GM21576 (cell line): Measurements from ENCODE around the gene TSR3.
A peak's percentile ranks its signal among the peaks of the same experiment; 100 is the strongest.

Source experiments
- ATAC-seq: cut with Tn5 transposase; IDR thresholded peaks from one replicate; pipeline ENCODE4 v1.9.1; 2021; ENCODE audit warnings: mild to moderate bottlenecking, moderate library complexity; ENCODE audit not compliant: unreplicated experiment

Gene TSR3

GRCh38 chr16:1311212-1311737 lies 40.4 kb downstream of the TSR3 start:
- no peak for ATAC-seq

- ATAC-seq, result no peak
These were observed 40.9 kb downstream of the TSR3 start for GRCh38 chr16:1310832-1311200.

GRCh38 chr16:1309888-1310831 lies 41.5 kb downstream of the TSR3 start:
- ATAC-seq, result no peak

DNA sequence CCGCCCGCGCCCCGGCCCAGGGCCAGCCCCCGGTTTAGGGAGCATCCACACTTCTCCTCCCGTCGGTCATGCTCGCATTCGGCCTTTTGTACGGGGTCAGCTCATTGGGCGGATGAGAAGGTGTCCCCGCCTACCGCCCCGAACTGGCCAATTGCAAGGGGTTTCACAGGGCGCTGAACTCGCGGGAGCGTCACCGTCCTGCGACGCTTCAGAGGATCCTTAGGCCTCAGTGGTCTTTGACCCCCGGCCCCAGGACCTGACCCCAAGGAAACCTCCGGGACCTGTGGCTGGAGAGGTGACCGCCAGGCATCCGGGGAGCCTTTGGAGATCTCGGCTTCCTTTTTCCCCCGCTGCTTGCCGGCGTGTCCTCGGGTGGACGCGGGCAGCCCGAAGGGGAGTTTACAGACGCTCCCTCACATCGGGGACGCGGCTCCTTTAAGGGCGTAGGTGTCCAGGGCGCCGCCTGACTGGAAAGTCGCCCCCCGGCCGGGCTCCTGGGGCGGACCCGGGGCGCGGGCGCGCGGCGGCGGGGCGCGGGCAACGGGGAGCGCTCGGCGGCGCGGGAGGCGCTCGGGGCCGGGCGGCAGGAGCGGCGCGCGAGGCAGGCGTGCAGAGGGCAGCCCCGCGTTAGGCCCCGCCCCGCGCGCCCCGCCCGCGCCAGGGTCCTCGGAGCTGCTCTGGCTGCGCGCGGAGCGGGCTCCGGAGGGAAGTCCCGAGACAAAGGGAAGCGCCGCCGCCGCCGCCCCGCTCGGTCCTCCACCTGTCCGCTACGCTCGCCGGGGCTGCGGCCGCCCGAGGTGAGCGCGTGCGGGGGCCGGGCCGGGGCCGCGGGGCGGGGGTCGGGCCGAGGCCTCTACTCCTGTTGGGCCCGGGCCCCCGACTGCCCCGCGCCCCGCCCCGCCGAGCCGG lies 42.4 kb downstream of the TSR3 start, which contains the start of gene UBE2I:
TSS of gene UBE2I (plus strand) at position 660 of the 909 bp plus-strand sequence. CDS start 4,395 bp downstream, outside the sequence.
- peak; percentile 54 for ATAC-seq

DNA sequence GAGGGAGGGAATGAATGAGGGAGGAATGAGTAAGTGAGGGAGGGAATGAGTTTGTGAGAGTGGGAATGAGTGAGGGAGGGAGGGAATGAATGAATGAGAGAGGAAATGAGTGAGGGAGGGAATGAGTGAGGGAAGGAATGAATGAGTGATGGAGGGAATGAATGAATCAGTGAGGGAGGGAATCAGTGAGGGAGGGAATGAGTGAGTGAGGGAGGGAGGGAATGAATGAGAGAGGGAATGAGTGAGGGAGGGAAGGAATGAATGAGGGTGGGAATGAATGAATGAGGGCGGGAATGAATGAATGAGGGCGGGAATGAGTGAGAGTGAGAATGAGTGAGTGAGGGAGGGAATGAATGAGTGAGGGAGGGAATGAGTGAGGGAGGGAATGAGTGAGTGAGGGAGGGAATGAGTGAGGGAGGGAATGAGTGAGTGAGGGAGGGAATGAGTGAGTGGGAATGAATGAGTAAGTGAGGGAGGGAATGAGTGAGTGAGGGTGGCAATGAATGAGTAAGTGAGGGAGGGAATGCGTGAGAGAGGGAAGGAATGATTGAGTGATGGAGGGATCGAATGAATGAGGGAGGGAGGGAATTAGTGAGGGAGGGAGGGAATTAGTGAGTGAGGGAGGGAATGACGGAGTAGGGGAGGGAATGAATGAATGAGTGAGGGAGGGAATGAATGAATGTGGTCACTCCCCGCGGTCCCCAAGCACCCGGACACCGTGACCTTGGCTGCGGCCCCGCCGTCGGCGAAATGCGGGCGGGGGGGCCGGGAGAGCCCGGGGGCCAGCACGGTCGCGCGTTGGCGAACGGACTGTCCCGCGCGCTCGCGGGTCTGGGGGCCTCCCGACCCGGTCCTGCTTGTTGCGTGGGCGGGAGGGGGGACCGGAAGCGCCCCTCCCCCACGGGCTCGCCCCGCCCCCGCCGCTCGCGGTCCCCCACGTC lies 43.4 kb downstream of the TSR3 start:
- peak; percentile 13 for ATAC-seq

GRCh38 chr16:1306334-1306733 lies 45.3 kb downstream of the TSR3 start:
- ATAC-seq, result no peak

DNA sequence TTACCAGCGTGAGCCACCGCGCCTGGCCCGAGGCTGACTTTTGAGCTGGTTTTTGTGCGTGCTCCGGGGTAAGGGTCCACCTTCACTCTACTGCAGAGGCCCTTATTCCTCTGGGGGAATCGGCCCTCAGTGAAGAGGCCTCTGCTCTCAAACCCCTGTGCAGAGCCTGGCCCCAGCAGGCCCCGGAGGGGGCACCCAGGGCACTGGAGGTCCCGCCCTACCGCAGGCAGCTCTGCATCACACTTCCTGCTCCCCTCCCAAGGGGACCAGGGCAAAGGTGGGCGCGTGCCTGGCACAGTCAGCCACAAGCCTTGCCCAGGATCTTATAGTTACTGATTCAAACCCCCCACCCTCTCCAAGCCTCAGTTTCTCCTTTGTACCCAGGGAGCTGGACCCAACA lies 45.9 kb downstream of the TSR3 start:
- no peak for ATAC-seq

DNA sequence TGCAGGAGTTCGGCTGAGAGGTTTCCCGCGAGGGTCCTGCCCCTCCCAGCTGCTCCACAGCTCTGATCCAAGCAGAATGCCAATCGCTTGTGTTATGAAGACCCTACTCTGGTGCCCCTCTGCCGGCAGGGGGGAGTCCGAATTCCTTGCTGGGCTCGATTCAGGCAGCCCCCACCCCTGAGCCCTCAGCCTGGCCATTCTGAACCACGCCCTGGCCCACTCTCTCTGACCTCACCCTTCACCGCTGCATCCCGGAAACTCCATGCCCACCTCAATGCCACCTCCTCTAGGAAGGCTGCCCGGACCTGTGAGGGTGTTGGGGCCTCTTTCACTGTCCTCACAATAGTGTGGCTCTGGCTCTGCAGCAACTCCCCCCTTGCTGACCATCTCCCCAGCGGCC lies 50.1 kb downstream of the TSR3 start:
- no peak for ATAC-seq

- ATAC-seq, result no peak
These were observed 50.8 kb downstream of the TSR3 start for GRCh38 chr16:1300664-1301476.

GRCh38 chr16:1299868-1300203 lies 51.8 kb downstream of the TSR3 start:
- no peak for ATAC-seq
